GM18505 (cell line): ENCODE data around the gene DHX35.

Experiments
- ATAC-seq: cut with Tn5 transposase; IDR thresholded peaks from one replicate; pipeline ENCODE4 v1.9.1; 2021; ENCODE audit not compliant: unreplicated experiment
- POLR2A ChIP-seq: IDR thresholded peaks from 4 replicates; pipeline ENCODE4 v1.6.1; 2011; ENCODE audit warnings: borderline replicate concordance; ENCODE audit not compliant: insufficient read depth, insufficient read length; ENCODE audit errors: extremely low read depth

DHX35 gene

DNA sequence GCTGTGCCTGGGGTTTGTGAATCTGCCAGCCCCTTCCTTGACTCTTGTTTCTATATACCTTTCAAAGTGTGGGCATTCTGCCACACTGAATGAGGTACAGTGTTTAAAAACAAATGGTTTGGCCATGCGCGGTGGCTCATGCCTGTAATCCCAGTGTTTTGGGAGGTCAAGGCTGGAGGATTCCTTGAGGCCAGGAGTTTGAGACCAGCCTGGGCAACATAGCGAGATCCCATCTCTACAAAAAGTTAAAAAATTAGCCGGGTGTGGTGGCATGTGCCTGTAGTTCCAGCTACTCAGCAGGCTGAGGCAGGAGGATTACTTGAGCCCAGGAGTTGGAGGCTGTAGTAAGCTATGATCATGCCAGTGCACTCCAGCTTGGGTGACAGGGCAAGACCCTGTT lies 30.2 kb upstream of the DHX35 start:
- no peak for TF ChIP-seq POLR2A
- ATAC-seq, result no peak

- no peak for TF ChIP-seq POLR2A
- no peak for ATAC-seq
These were observed 29.6 kb upstream of the DHX35 start for GRCh38 chr20:38932457-38933120.

- ATAC-seq, result no peak
- TF ChIP-seq POLR2A, result no peak
These were observed 27.6 kb upstream of the DHX35 start for GRCh38 chr20:38934530-38934929.

GRCh38 chr20:38935285-38935684 lies 26.9 kb upstream of the DHX35 start:
- TF ChIP-seq POLR2A, result no peak
- ATAC-seq, result no peak

- no peak for ATAC-seq
- no peak for TF ChIP-seq POLR2A
These were observed 26.2 kb upstream of the DHX35 start for GRCh38 chr20:38935967-38936407.

DNA sequence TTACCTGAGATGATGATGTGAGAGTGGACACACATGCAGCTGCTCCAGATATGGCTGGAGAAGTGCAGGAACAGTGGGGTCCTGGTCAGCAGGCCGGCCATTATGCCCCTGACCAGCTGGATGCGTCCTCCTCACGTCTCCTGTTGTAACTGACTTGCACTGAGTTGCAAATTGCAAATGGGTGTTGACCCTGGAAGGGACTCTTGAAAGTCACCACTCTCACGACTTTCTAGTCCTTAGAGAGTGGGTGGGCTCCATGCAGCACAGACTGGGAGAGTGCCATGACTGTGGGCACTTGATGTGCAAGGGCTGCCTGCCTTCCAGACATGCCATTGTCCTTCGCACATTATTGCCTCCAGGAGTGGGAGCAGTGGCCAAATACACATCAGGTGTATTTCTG lies 25.1 kb upstream of the DHX35 start:
- ATAC-seq, result no peak
- no peak for TF ChIP-seq POLR2A

GRCh38 chr20:38937978-38938473 lies 24.1 kb upstream of the DHX35 start:
- ATAC-seq, result no peak

GRCh38 chr20:38939686-38940085 lies 22.5 kb upstream of the DHX35 start:
- ATAC-seq, result no peak
- TF ChIP-seq POLR2A, result no peak

More at GRCh38 chr20:38937978-38938473, 24.1 kb upstream of the DHX35 start:
- no peak for TF ChIP-seq POLR2A

DNA sequence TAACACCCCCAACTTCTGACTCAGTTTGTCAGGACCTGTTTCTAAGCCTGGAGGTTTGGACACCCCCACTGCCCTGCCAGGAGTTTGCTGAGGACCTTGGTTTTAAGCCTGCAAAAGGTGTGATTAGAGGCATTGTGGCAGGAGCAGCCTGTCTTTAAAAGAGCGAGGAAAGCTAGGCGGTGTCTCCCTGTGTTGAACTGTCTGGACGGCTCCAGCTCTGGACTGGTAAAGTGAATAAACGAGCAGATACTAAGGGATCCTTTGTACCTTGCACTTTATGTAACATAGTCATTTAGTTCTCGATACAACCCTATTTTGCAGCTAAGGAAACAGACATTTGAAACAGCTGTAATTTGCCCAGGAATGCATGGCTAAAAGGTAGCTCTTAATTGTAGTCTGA lies 21.5 kb upstream of the DHX35 start:
- ATAC-seq, result no peak
- no peak for TF ChIP-seq POLR2A

DNA sequence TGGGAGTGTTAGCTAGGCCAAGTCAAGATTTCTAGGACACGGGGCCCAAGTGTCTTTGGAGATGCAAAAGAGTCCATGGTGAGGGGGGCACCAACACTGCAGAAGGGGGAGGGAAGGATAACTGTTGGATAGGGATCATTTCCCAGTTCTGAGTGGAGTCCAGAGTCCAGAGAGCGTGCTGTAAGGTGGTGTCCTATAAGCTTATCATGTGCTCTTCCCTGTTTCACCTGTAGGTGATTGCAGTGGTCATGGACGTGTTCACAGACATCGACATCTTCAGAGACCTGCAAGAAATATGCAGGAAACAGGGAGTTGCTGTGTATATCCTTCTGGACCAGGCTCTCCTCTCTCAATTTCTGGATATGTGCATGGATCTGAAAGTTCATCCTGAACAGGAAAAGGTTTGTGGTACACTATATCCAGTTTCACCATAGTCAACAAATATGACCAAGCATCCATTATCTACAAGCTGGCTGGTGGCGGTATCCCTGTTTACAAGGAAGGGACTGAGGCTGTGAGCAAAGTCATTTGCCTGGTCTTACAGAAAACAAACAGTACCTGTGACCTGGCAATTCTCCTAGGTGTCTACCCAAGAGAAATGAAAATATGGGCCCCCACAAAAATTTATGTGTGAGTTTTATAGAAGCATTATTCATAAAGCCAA lies 20.3 kb upstream of the DHX35 start:
- no peak for TF ChIP-seq POLR2A
- ATAC-seq, result no peak

DNA sequence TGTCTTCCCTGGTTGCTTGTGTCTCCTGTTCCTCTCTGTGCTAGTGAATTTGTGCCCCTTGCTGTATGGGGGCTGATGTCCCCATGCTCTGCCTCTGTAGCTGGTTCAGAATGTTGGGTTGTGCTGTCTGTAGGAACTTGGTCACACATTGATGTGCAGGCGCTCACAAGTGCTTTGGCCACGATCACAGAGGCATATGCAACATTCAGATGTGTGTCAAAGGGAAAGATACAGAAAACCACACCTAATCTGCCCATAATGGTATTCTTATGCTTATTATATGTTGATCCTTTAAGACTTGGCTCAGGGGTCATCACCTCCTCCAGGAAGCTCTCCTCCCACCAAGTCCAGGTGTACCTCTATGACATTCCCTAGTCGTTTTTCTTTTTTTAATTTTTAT lies 17.1 kb upstream of the DHX35 start:
- TF ChIP-seq POLR2A, result no peak
- no peak for ATAC-seq

DNA sequence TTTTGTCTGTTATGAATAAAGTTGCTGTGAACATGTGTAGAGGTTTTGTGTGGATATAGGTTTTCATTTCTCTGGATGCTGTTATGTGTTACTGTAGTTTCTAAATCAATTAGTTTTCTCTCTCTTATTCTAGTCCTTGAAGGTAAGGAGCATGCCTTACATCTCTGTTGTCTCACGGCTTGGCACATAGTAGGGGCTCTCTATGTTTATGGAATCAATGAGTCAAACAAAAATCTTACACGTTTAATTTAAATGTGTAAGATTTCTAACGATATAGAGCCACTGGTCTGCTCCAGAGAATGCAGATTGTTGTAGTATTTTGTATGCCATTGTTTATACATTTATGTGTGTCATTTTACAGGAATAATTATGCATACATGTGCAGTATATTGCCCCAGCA lies 15.3 kb upstream of the DHX35 start:
- TF ChIP-seq POLR2A, result no peak
- no peak for ATAC-seq

DNA sequence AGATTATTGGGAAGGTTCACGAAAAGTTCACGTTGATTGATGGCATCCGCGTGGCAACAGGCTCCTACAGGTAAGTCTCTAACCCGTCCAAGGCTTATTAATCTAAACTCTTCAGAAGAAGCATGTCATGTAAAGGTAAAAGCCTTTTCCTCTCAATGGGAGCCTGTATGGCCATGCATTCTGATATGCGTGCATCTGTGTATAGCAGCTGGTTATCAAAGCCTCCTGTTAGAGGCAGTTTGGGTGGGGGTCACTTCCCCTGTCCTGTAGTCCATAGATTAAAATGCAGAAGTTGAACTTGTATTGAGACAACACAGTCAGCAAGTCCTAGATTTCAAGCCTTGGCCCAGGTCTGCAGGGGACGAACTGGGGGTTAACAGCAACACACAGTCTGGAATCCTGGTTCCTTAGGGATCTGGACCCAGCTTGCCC lies 14.2 kb upstream of the DHX35 start:
- no peak for TF ChIP-seq POLR2A
- ATAC-seq, result no peak

GRCh38 chr20:38950254-38950653 lies 11.9 kb upstream of the DHX35 start:
- ATAC-seq, result no peak
- TF ChIP-seq POLR2A, result no peak
